Muscle layer of colon (tissue), 2 donors: Measurements from ENCODE around the gene BCL7C.
"Not testable (repeated sequence)": the region's sequence is repeated elsewhere in the genome, so short reads cannot be mapped to it uniquely, and the experiment has no call there.

Source experiments
- H3K27ac ChIP-seq: one replicate; pipeline ENCODE4 v1.7.0; 2013; ENCODE audit warnings: low read depth, mild to moderate bottlenecking, low read length, moderate library complexity
- H3K27me3 ChIP-seq, 2 donors: one replicate each; pipeline ENCODE4 v1.7.0; 2013; ENCODE audit warnings: low read length in 2 of 2, mild to moderate bottlenecking in 2 of 2; ENCODE audit not compliant: insufficient read depth in 2 of 2, control insufficient read depth in 1 of 2
- H3K36me3 ChIP-seq: one replicate; pipeline ENCODE4 v1.7.0; 2013; ENCODE audit warnings: mild to moderate bottlenecking, low read length; ENCODE audit not compliant: insufficient read depth
- H3K4me1 ChIP-seq: one replicate; pipeline ENCODE4 v1.7.0; 2013; ENCODE audit warnings: mild to moderate bottlenecking, low read length; ENCODE audit not compliant: insufficient read depth
- H3K4me3 ChIP-seq, 2 donors: one replicate each; pipeline ENCODE4 v1.7.0; 2013; ENCODE audit warnings: low read length in 2 of 2, low read depth in 1 of 2, mild to moderate bottlenecking in 1 of 2, moderate library complexity in 1 of 2
- H3K9ac ChIP-seq: one replicate; pipeline ENCODE4 v1.7.0; 2013; ENCODE audit warnings: low read length
- H3K9me3 ChIP-seq: one replicate; pipeline ENCODE4 v1.7.0; 2013; ENCODE audit warnings: mild to moderate bottlenecking, low read length
- donor health status: abdominal sarcoma.
- donor health status: Adenocarcinoma of cecum.

The BCL7C gene

DNA sequence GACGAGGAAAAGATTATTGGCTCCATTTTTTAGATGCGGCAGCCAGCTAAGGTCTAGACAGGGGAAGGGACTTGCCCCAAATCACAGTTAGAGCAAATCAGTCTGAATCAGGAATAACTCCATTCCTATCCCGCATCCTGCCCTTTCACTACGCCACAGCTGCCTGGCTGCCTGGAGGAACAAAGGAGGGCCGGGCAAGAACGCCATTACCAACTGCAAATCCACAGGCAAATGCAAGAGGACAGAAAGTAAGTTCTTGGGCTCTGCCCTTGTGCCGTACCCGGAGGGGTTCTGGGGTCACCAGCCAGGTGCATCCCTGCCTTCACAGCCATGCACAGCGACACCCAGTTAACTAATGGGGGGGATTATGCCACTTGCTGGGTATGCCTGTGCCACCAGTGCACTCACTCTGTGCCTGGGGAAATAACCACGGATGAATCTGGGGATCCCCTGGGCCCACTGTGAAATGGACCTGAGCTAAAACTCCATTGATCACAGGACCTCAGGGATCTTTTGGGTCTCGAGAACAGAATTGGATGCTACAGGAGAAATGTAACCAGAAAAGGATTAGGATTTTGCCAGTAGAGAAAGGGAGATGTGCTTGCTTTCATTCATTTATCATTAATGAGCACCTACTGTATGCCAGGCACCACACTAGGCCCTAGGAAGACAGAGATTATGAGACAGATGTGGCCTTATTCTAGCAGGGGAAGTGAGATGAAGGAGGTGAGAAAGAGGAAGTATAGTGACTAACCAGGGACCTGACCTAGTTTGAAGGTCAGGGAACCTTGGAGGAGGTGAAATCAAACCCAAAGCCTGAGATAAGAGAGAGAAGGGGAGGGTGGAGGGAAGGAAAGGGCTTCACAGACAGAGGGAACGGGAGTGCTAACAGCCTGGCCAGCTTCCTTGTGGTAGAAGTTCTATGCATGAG lies 17.7 kb downstream of the BCL7C start:
- Histone ChIP-seq H3K9me3 (no peaks in the 10 kb centered on the region), H3K27ac (peak overlapping the region; percentile 73), H3K9ac (peak overlapping the region; percentile 62), H3K27me3 (no peaks in the 10 kb centered on the region), H3K4me3 (peak overlapping the region; percentile 59 to 73), H3K36me3 (no peaks in the 10 kb centered on the region), H3K4me1 (peaks cover 15% of the 10 kb centered on the region)

- H3K27ac ChIP-seq, result peak overlapping the region; percentile 73
- no peaks in the 10 kb centered on the region for H3K27me3 ChIP-seq
- H3K36me3 ChIP-seq, result no peaks in the 10 kb centered on the region
- peaks cover 15% of the 10 kb centered on the region for H3K4me1 ChIP-seq
- no peaks in the 10 kb centered on the region for H3K9me3 ChIP-seq
- peak overlapping the region; percentile 59 to 73 for H3K4me3 ChIP-seq
- H3K9ac ChIP-seq, result peak overlapping the region; percentile 62
These were observed 18.8 kb downstream of the BCL7C start for GRCh38 chr16:30874821-30875717.

DNA sequence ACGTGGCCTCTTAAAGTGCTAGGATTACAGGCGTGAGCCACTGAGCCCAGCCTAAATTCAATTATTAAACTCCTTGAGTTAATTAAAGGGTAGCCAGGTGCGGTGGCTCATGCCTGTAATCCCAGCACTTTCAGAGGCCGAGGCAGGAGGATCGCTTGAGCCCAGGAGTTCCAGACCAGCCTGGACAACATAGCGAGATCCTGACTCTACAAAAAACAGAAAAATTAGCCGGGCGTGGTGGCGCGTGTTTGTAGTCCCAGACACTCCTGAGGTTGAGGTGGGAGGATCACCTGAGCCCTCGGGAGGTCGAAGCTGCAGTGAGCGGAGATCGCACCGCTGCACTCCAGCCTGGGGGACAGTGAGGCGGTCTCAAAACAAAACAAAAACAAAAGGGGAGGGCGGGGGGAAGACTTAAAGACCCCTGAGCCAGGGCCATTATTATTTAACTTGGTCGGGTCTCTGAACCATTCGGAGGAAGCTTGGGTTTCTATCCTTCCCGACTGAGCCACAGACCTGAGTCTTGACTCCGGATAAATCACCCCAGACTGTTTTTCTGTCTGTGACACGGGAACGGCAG lies 19.5 kb downstream of the BCL7C start:
- peaks cover 15% of the 10 kb centered on the region for H3K4me1 ChIP-seq
- H3K9ac ChIP-seq, result peak overlapping the region; percentile 57
- no peaks in the 10 kb centered on the region for H3K36me3 ChIP-seq
- H3K27ac ChIP-seq, result peak overlapping the region; percentile 73
- peak overlapping the region; percentile 59 to 73 for H3K4me3 ChIP-seq
- no peaks in the 10 kb centered on the region for H3K9me3 ChIP-seq
- H3K27me3 ChIP-seq, result no peaks in the 10 kb centered on the region

DNA sequence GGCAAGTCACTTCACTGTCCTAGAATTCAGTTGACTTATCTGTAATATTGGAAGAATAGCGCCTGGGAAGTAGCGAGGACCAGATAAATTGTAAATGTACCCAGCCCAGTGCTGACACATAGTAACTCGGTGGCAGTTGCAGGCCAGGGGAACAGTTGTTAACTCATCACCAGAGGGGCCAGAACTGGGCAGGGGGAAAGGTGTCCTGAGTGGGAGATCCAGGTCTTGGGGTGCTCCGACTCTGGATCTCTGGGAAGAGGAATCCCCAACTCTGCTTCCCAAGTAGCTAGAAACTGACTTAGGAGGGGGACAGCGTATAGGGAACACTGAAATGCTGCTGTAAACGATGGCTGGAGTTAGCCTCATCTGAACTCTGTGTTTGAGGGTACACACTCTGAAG lies 23.0 kb downstream of the BCL7C start:
- Histone ChIP-seq H3K4me3 (no peak overlapping the region), H3K27me3 (no peaks in the 10 kb centered on the region), H3K9me3 (no peaks in the 10 kb centered on the region), H3K27ac (no peak overlapping the region), H3K4me1 (peaks cover 1% of the 10 kb centered on the region), H3K36me3 (no peaks in the 10 kb centered on the region), H3K9ac (no peak overlapping the region)

GRCh38 chr16:30867747-30868146 lies 26.1 kb downstream of the BCL7C start:
- no peak overlapping the region for H3K4me3 ChIP-seq
- no peaks in the 10 kb centered on the region for H3K36me3 ChIP-seq
- no peaks in the 10 kb centered on the region for H3K4me1 ChIP-seq
- no peaks in the 10 kb centered on the region for H3K27me3 ChIP-seq
- H3K9me3 ChIP-seq, result no peaks in the 10 kb centered on the region
- no peak overlapping the region for H3K9ac ChIP-seq
- no peak overlapping the region for H3K27ac ChIP-seq

- no peaks in the 10 kb centered on the region for H3K27me3 ChIP-seq
- no peak overlapping the region for H3K4me3 ChIP-seq
- H3K9me3 ChIP-seq, result no peaks in the 10 kb centered on the region
- H3K4me1 ChIP-seq, result no peaks in the 10 kb centered on the region
- no peak overlapping the region for H3K27ac ChIP-seq
- H3K9ac ChIP-seq, result no peak overlapping the region
- H3K36me3 ChIP-seq, result no peaks in the 10 kb centered on the region
These were observed 27.8 kb downstream of the BCL7C start for GRCh38 chr16:30866031-30866430.

GRCh38 chr16:30863178-30863577 lies 30.7 kb downstream of the BCL7C start:
- not testable (repeated sequence) for H3K9ac ChIP-seq, H3K27ac ChIP-seq, H3K36me3 ChIP-seq, H3K9me3 ChIP-seq, H3K4me3 ChIP-seq, H3K27me3 ChIP-seq, H3K4me1 ChIP-seq

DNA sequence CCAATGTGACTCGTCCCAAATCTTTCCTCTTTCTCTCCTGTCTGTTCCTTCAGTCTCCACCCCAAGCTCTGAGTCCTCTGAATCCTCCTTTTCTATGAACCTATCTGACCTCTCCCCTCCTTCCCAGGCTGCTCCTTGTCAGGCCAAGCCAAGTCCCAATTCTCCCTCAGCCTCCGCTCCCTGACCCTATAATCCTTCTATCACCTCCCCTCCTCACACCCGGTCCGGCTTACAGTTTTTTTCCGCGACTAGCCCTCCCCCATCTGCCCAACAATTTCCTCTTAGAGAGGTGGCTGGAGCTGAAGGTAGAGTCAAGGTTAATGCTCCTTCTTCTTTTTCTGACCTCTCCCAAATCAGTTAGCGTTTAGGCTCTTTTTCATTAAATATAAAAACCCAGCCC lies 33.1 kb downstream of the BCL7C start:
- not testable (repeated sequence) for H3K36me3 ChIP-seq, H3K9ac ChIP-seq, H3K4me1 ChIP-seq, H3K27me3 ChIP-seq, H3K4me3 ChIP-seq, H3K27ac ChIP-seq, H3K9me3 ChIP-seq

DNA sequence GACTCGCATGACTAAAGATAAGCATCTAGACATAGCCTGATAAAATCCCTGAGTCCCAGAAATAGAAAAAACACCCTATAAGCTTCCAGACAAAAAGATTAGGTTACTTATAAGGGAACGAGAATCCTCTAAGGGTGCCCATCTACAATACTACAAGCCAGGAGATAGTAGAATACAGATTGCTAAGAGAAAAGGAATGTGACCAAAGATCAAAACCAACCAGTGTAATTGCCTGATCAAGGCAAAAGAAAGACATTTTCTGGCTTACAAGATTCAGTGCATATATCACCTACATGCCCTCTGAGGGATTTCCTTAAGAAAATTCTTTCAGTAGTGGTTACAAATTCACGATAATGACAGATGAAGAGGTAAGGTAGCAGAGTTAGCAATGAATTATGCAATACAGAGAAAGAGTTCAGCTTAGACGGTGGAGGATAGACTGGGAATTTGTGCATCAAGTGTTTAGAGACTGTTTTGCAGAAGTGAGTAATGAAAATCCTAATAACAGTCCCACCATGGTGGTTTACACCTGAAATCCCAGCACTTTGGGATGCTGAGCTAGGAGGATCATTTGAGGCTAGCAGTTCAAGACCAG lies 35.0 kb downstream of the BCL7C start:
- Histone ChIP-seq H3K36me3 (no peaks in the 10 kb centered on the region), H3K27ac (no peak overlapping the region), H3K9me3 (no peaks in the 10 kb centered on the region), H3K4me3 (no peak overlapping the region), H3K9ac (no peak overlapping the region), H3K4me1 (no peaks in the 10 kb centered on the region), H3K27me3 (no peaks in the 10 kb centered on the region)

DNA sequence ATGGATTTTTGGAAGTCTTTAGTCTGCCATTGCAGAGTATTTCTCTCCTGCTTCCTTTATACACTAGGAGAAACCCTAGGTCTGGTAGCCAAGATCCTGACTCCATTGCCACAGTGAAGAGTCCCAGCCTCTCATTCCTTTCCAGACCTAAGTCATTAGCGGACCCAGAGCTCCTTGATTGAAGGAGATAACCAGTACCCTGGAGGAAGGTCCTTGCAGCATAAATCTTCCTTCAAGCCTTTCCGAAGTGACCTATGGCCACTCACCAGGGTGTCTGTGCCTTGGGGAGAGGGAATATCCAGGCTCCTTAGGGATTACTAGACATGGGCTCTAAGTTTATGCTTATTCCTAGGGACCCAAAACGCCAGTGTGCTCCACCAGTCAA lies 35.8 kb downstream of the BCL7C start:
- H3K9ac ChIP-seq, result no peak overlapping the region
- no peak overlapping the region for H3K27ac ChIP-seq
- H3K4me1 ChIP-seq, result no peaks in the 10 kb centered on the region
- H3K36me3 ChIP-seq, result peaks cover 7% of the 10 kb centered on the region
- H3K4me3 ChIP-seq, result no peak overlapping the region
- no peaks in the 10 kb centered on the region for H3K9me3 ChIP-seq
- H3K27me3 ChIP-seq, result no peaks in the 10 kb centered on the region

- Histone ChIP-seq H3K9me3 (no peaks in the 10 kb centered on the region), H3K27ac (no peak overlapping the region), H3K36me3 (peaks cover 7% of the 10 kb centered on the region), H3K9ac (no peak overlapping the region), H3K27me3 (no peaks in the 10 kb centered on the region), H3K4me3 (no peak overlapping the region), H3K4me1 (no peaks in the 10 kb centered on the region)
These were observed 40.1 kb downstream of the BCL7C start for GRCh38 chr16:30853758-30854157.
